Panc1 (cell line): Measurements from ENCODE around the gene IGSF3.

Source experiments
- POLR2AphosphoS5 ChIP-seq: IDR thresholded peaks from 2 replicates; pipeline ENCODE4 v1.6.1; 2012; ENCODE audit warnings: mild to moderate bottlenecking, low read depth, low read length, moderate library complexity
- SIN3A ChIP-seq: IDR thresholded peaks from 2 replicates; pipeline ENCODE4 v1.6.1; 2012; ENCODE audit warnings: low read depth, mild to moderate bottlenecking, low read length, moderate library complexity, borderline replicate concordance; ENCODE audit not compliant: insufficient read depth
- TCF7L2 ChIP-seq: IDR thresholded peaks from 2 replicates; pipeline ENCODE4 v1.6.1; 2011; ENCODE audit warnings: mild to moderate bottlenecking, low read depth, low read length, inconsistent platforms
- TF ChIP-seq, protein P1 (sequence below): fragments of 450-650 bp; IDR thresholded peaks from 2 replicates; pipeline ENCODE4 v1.5.1; 2017; ENCODE audit warnings: mild to moderate bottlenecking
- TF ChIP-seq, protein P2 (sequence below), 2 experiments: IDR thresholded peaks; 2 replicates each; pipeline ENCODE4 v1.6.1; 2011 to 2012; ENCODE audit warnings: low read depth in 2 of 2, control low read depth in 1 of 2, low read length in 1 of 2, mild to moderate bottlenecking in 1 of 2, moderate library complexity in 1 of 2; ENCODE audit not compliant: insufficient read depth in 1 of 2

DNA sequence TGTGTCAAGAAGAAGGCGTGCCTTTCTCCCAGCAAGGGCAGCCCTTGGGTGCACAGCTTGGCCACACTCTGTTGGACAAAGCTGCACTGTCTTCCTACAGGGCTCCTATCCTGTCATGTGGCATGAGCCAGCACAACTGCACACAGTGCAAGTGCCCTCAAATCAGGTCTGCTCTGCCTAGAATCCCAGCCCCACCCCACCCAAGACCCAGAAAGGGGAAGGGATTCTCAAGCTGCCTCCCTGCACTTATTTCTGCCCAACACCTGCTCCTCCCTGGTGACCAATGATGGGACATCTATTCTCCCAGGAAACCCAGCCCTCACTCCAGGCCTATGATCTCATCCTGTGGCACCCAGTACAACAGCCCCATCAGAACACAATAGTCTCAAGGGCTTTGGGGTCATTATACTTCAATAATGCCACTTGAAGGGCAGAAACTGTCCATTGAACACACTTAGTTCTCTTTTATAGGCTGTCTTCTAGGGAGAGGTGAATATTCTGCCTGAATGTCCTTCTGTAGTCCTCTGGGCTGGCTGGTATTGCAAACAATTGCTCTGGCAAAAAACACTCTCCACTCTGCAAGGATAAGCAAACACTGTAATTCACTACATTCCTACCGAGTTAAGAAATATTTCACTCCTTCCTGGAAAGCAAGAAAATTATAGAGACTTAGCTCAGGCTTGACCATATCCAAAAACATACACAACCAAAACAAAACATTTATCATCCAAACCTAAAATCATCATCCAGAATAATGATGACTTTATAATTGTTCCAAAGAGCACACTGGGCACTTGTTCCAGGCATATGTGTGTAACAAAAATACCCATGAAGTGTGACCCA is 43.1 kb upstream of the IGSF3 start:
- TF ChIP-seq, protein P1, sequence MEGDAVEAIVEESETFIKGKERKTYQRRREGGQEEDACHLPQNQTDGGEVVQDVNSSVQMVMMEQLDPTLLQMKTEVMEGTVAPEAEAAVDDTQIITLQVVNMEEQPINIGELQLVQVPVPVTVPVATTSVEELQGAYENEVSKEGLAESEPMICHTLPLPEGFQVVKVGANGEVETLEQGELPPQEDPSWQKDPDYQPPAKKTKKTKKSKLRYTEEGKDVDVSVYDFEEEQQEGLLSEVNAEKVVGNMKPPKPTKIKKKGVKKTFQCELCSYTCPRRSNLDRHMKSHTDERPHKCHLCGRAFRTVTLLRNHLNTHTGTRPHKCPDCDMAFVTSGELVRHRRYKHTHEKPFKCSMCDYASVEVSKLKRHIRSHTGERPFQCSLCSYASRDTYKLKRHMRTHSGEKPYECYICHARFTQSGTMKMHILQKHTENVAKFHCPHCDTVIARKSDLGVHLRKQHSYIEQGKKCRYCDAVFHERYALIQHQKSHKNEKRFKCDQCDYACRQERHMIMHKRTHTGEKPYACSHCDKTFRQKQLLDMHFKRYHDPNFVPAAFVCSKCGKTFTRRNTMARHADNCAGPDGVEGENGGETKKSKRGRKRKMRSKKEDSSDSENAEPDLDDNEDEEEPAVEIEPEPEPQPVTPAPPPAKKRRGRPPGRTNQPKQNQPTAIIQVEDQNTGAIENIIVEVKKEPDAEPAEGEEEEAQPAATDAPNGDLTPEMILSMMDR = no peak
- TF ChIP-seq POLR2AphosphoS5 = no peak
- TF ChIP-seq, protein P2, sequence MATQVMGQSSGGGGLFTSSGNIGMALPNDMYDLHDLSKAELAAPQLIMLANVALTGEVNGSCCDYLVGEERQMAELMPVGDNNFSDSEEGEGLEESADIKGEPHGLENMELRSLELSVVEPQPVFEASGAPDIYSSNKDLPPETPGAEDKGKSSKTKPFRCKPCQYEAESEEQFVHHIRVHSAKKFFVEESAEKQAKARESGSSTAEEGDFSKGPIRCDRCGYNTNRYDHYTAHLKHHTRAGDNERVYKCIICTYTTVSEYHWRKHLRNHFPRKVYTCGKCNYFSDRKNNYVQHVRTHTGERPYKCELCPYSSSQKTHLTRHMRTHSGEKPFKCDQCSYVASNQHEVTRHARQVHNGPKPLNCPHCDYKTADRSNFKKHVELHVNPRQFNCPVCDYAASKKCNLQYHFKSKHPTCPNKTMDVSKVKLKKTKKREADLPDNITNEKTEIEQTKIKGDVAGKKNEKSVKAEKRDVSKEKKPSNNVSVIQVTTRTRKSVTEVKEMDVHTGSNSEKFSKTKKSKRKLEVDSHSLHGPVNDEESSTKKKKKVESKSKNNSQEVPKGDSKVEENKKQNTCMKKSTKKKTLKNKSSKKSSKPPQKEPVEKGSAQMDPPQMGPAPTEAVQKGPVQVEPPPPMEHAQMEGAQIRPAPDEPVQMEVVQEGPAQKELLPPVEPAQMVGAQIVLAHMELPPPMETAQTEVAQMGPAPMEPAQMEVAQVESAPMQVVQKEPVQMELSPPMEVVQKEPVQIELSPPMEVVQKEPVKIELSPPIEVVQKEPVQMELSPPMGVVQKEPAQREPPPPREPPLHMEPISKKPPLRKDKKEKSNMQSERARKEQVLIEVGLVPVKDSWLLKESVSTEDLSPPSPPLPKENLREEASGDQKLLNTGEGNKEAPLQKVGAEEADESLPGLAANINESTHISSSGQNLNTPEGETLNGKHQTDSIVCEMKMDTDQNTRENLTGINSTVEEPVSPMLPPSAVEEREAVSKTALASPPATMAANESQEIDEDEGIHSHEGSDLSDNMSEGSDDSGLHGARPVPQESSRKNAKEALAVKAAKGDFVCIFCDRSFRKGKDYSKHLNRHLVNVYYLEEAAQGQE (IDR thresholded peaks at IDR 0.05; ENCODE audit: insufficient read depth in 1 of 2, low read depth in 2 of 2, low read length in 1 of 2) = no peak
- TF ChIP-seq TCF7L2 = no peak
- no peak for TF ChIP-seq SIN3A
